GM18502 (cell line): ENCODE results near the gene SLC25A42.
"Not testable (repeated sequence)": the region's sequence is repeated elsewhere in the genome, so short reads cannot be mapped to it uniquely, and the experiment has no call there.

ENCODE experiments used
- ATAC-seq: cut with Tn5 transposase; IDR thresholded peaks from one replicate; pipeline ENCODE4 v1.9.1; 2021; ENCODE audit warnings: mild to moderate bottlenecking; ENCODE audit not compliant: unreplicated experiment, poor library complexity

Gene SLC25A42

DNA sequence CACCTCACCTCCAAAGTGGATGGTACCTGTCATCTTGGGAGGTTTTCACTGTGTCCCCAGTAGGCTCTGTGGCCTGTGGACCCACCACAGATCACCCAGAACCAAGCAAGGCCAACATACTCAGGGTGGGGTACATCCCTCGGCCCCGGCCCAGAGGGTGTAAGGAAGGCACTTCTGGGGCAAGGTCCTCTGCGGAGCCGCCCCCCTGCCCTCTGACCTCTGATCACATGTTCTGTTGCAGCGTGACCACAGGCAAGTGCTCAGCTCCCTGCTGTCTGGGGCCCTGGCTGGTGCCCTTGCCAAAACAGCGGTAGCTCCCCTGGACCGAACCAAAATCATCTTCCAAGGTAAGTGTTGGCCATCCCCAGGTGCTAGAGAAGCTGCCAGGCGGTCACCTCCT, 37.7 kb downstream of the SLC25A42 start:
- no peak for ATAC-seq

- ATAC-seq, result not testable (repeated sequence)
Measured at GRCh38 chr19:19102566-19102965, 38.8 kb downstream of the SLC25A42 start.

GRCh38 chr19:19103167-19103566, 39.4 kb downstream of the SLC25A42 start:
- ATAC-seq, result no peak

DNA sequence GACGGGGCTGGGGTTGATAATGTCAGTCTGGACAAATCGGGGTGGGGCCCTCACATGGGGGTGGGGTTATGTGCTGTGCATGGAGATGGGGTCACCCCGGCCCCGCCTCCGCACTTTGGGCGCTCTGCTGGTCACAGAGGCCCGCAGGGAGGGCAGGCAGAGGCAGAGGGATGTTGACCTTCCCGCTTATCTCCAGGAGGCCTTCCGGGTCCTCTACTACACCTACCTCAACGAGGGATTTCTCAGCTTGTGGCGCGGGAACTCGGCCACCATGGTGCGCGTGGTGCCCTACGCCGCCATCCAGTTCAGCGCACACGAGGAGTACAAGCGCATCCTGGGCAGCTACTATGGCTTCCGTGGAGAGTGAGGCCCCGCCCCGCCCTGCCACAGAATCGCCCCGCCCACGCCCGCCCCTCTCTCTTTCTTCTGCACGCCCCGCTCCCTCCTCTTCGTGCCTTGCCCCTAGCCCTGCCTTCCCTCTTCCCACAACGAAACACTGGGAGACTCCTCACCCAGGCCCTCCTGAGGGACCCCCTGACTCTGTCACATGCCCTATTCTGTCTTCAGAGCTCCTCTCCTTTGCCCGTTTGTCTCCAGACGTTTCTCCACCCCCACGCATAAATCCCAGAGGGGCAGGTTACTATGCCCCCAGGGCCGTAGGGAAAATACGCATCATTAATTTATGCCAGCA, 41.7 kb downstream of the SLC25A42 start:
- ATAC-seq, result no peak

GRCh38 chr19:19106056-19106551, 42.3 kb downstream of the SLC25A42 start:
- no peak for ATAC-seq

DNA sequence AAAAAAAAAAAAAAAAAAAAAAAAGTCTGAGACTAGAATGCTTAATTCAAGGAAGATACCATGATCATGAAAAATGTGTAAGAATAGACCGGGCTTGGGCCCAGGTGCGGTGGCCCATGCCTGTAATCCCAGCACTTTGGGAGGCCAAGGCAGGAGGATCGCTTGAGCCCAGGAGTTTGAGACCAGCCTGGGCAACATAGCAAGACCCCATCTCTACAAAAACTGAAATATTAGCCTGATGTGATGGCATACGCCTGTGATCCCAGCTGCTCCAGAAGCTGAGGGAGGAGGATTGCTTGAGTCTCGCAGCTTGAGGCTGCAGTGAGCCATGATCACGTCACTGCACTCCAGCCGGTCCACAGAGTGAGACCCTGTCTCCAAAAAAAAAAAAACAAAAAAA, 43.1 kb downstream of the SLC25A42 start:
- not testable (repeated sequence) for ATAC-seq

GRCh38 chr19:19107654-19108053, 43.9 kb downstream of the SLC25A42 start:
- ATAC-seq, result no peak

- ATAC-seq, result no peak
Measured at GRCh38 chr19:19109601-19110000, 45.8 kb downstream of the SLC25A42 start.

DNA sequence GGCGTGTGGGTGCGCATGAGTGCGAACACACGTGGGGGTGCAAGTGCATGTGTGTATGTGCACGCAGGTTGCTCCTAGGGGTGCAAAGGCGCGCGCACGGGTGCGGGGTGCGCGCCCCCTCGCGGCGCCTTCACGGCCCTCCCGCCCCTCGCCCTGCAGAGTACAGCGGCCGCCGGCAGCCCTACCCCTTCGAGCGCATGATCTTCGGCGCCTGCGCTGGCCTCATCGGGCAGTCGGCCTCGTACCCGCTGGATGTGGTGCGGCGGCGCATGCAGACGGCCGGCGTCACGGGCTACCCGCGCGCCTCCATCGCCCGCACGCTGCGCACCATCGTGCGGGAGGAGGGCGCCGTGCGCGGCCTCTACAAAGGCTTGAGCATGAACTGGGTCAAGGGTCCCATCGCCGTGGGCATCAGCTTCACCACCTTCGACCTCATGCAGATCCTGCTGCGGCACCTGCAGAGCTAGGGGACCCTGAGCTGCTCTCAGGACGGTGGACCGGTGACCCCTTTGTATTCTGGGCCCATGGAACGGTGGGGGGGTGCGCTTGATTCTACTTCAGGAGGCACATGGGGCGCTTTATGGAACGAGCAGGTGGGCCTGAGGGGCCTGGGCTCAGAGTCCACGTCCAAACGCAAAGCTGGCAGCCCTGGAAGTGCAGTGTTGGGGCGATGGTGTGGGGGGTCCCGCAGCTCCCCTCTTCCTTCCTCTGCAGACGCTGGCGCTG, 46.8 kb downstream of the SLC25A42 start:
- no peak for ATAC-seq

- no peak for ATAC-seq
Measured at GRCh38 chr19:19111136-19111835, 47.5 kb downstream of the SLC25A42 start.

- ATAC-seq, result no peak
Measured at GRCh38 chr19:19111967-19112580, 48.3 kb downstream of the SLC25A42 start.

DNA sequence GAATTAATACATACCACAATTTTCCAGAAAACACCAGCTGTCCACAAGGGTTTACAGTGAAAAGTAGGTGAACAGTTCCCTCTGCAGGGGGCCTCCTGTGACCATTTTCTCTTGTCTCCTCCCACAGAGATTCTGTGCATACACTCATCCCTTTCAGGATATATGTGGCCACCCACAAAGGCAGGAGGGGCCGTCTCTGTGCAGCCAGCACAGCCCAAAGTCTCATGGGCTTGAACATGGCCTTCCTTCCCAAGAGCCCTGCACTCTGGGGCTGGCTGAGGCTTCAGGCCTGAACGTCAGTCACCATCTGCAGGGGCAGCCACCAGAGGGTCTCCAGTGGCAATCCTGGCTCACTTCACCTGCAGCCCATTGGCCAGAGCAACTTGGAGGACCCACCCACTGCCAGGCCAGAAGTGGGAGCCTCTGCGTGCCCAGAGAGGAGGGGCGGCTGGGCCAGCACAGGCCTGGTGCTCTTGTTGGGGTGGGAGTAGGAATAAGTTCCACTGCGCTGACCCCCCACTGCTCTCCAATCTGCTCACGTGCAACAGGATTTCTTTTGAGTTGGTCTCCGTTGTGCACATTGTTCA, 49.3 kb downstream of the SLC25A42 start:
- ATAC-seq, result no peak

- ATAC-seq, result no peak
Measured at GRCh38 chr19:19115954-19116353, 52.2 kb downstream of the SLC25A42 start.

GRCh38 chr19:19119325-19120237, 55.8 kb downstream of the SLC25A42 start:
- no peak for ATAC-seq

DNA sequence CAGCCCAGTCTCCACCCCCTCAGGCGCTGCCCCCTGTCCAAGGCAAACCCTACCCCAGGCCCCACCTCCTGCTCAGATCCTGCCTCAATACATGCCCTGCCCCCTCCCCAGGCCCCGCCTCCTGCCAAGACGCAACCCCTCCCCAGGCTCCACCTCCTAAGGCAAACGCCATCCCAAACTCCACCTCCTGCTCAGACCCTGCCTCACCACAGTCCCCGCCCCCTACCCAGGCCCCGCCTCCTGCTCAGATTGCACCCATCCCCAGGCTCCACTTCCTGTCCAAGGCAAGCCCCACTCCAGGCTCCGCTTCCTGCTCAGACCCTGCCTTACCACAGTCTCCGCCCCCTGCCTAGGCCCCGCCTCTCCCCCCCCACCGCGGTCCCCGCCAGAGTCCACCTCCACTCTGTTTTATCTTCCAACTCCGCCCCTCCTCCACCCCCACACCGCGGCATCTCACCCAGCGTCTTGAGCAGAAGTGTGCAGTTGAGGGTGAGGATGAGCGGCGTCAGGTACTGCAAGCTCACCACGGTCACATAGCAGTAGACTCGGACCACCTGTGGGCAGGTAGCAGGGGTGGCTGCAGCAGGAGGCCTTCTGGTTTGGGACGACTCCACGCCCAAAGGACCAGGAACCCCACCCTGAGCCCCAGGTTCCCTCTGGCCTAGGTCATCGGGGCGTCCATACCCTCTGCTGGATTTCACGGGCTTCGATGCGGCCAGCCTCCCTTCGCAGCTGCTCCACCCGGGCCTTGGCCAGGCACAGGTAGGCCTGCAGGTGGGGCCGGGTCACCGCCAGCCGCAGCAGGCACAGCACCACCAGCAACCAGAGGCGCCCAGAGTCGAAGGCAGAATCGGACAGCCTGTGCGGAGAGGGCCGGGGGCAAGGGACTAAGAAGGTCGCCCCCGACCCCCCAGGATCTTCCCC, 56.8 kb downstream of the SLC25A42 start:
- no peak for ATAC-seq

GRCh38 chr19:19121371-19121770, 57.6 kb downstream of the SLC25A42 start:
- no peak for ATAC-seq

GRCh38 chr19:19122902-19123301, 59.1 kb downstream of the SLC25A42 start:
- no peak for ATAC-seq

- no peak for ATAC-seq
Measured at GRCh38 chr19:19123386-19123785, 59.6 kb downstream of the SLC25A42 start.
